ENCODE results near the gene C21orf91. TPM values are rescaled to one million over a fixed set of nuclear protein-coding genes. Genes with fewer than 3 reads are reported as not detected.

C21orf91 gene
- total RNA-seq = 4.0 and 4.6 TPM in 2 replicates

GRCh38 chr21:17819114-17819876, at the start of gene C21orf91:
TSS of gene C21orf91 (minus strand) at chr21:17819356. CDS start at chr21:17818318, 1,038 bp downstream.

Other genes starting within 250 kb of the C21orf91 start
- gene BTG3, start 206.5 kb downstream of the C21orf91 start, total RNA-seq = 16.7 and 56.7 TPM in 2 replicates

Measured in pericardium fibroblast (primary cell).